HepG2 (cell line): ENCODE results near the gene ANXA11. TPM values are rescaled to one million over a fixed set of nuclear protein-coding genes. Genes with fewer than 3 reads are reported as not detected.

Source experiments
- ATAC-seq: fragments of 200-7000 bp; cut with Tn5 transposase; 3 replicates; pipeline ENCODE4 v1.9.1; 2020; ENCODE audit warnings: mild to moderate bottlenecking, moderate library complexity
- BruUV-seq: library from RNA; stranded (reverse); fragments of 400-500 nt; replicated peaks from 2 replicates; lab custom pipeline; 2021; lab: Mats Ljungman, UMichigan
- CTCF ChIA-PET: fragments of 300-600 bp; formaldehyde crosslinking; extraction: SDS; loops from one replicate; lab custom pipeline; 2021; ENCODE audit warnings: low total read pairs, inconsistent platforms, low intra/inter-chr PET ratio; lab: Yijun Ruan, JAX
- POLR2A ChIA-PET: fragments of 350-600 bp; sonication (Branson Sonifier 250); formaldehyde crosslinking; loops from one replicate; lab custom pipeline; 2020; ENCODE audit warnings: antibody characterized with exemption, inconsistent platforms; lab: Yijun Ruan, JAX
- DNase-seq: peaks from one replicate; pipeline ENCODE4 v3.0.0-alpha.2; 2015; ENCODE audit warnings: low spot score
- FAIRE-seq: peaks from 3 replicates; lab custom pipeline; 2011; peaks lifted over from hg19 to GRCh38; lab: Jason Lieb, UNC
- H2AFZ ChIP-seq: one replicate; pipeline ENCODE4 v1.6.1; 2011; ENCODE audit warnings: low read length, inconsistent platforms
- H3K27ac ChIP-seq: fragments of 300-600 bp; 3 replicates; pipeline ENCODE4 v1.8.0; 2011; ENCODE audit warnings: mixed run types, mild to moderate bottlenecking, mixed read lengths, low read length, inconsistent platforms; ENCODE audit not compliant: insufficient read depth; ENCODE audit errors: extremely low read length
- H3K27me3 ChIP-seq, 2 experiments: fragments of 200-600 bp in 1 of 2; 2 replicates in 1 of 2; 3 replicates in 1 of 2; pipeline versions ENCODE4 v1.6.0 to v1.8.0; 2011; ENCODE audit warnings: low read length in 2 of 2, mild to moderate bottlenecking in 2 of 2, moderate library complexity in 2 of 2, inconsistent platforms in 1 of 2; ENCODE audit not compliant: insufficient read depth in 2 of 2, control insufficient read depth in 1 of 2
- H3K36me3 ChIP-seq, 2 experiments: fragments of 200-600 bp in 1 of 2; replicated peaks in 1 of 2; 2 replicates in 1 of 2; 3 replicates in 1 of 2; pipeline versions ENCODE4 v1.5.1 to v1.8.0; 2011; ENCODE audit warnings: low read length in 2 of 2, inconsistent platforms in 1 of 2; ENCODE audit not compliant: insufficient read depth in 2 of 2, control insufficient read depth in 1 of 2
- H3K4me1 ChIP-seq: 2 replicates; pipeline ENCODE4 v1.5.1; 2012; ENCODE audit warnings: low read length, inconsistent platforms; ENCODE audit not compliant: insufficient read depth
- H3K4me2 ChIP-seq: 2 replicates; pipeline ENCODE4 v1.6.0; 2011; ENCODE audit warnings: low read depth, low read length, inconsistent platforms
- H3K4me3 ChIP-seq, 3 experiments: fragments of 200-600 bp in 1 of 3; sonication (generic), shearing (Covaris generic) in 1 of 3; replicated peaks in 1 of 3; 2 replicates each; pipeline ENCODE4 v1.5.1; 2011 to 2016; ENCODE audit warnings: low read length in 3 of 3, inconsistent platforms in 2 of 3, low read depth in 2 of 3, mild to moderate bottlenecking in 2 of 3, control low read depth in 1 of 3, mixed read lengths in 1 of 3; ENCODE audit not compliant: insufficient read depth in 1 of 3
- H3K79me2 ChIP-seq: one replicate; pipeline ENCODE4 v1.6.1; 2011; ENCODE audit warnings: low read length, inconsistent platforms; ENCODE audit not compliant: insufficient read depth
- H3K9ac ChIP-seq: 2 replicates; pipeline ENCODE4 v1.6.0; 2011; ENCODE audit warnings: mild to moderate bottlenecking, low read depth, low read length, inconsistent platforms; ENCODE audit not compliant: insufficient read depth
- H3K9me3 ChIP-seq: 2 replicates; pipeline ENCODE4 v1.5.1; 2012; ENCODE audit warnings: mild to moderate bottlenecking, low read length
- H4K20me1 ChIP-seq: 2 replicates; pipeline ENCODE4 v1.6.0; 2011; ENCODE audit warnings: inconsistent platforms, mild to moderate bottlenecking, low read length, moderate library complexity; ENCODE audit not compliant: insufficient read depth
- CBX2 ChIP-seq, 2 experiments: fragments of 200-600 bp in 1 of 2; sonication (generic); formaldehyde crosslinking in 1 of 2; IDR thresholded peaks; 2 replicates each; pipeline versions ENCODE4 v1.7.0 to v1.8.1; 2018 to 2022; ENCODE audit warnings: low read depth in 2 of 2, low read length in 1 of 2, mild to moderate bottlenecking in 1 of 2, missing genetic modification reagents in 1 of 2
- CREB1 ChIP-seq, 2 experiments: fragments of 450-650 bp in 1 of 2; IDR thresholded peaks; 2 replicates each; pipeline ENCODE4 v1.6.1; 2016 to 2017; ENCODE audit warnings: control low read depth in 1 of 2, mild to moderate bottlenecking in 1 of 2, missing compliant biosample characterization in 1 of 2, missing genetic modification characterization in 1 of 2
- CTCF ChIP-seq: sonication (generic); formaldehyde crosslinking; IDR thresholded peaks from 2 replicates; pipeline ENCODE4 v1.5.0; 2020; ENCODE audit warnings: mild to moderate bottlenecking, missing genetic modification reagents, moderate library complexity
- EP300 ChIP-seq, 3 experiments: sonication (generic) in 1 of 3; formaldehyde crosslinking in 1 of 3; IDR thresholded peaks; 2 replicates each; pipeline versions ENCODE4 v1.5.1 to v1.6.1; 2011 to 2020; ENCODE audit warnings: low read depth in 2 of 3, low read length in 2 of 3, borderline replicate concordance in 1 of 3, improper control_type of control experiment in 1 of 3, mild to moderate bottlenecking in 1 of 3, missing genetic modification reagents in 1 of 3, moderate library complexity in 1 of 3
- GRHL1 ChIP-seq: sonication (generic); formaldehyde crosslinking; conservative IDR thresholded peaks from 2 replicates; pipeline ENCODE4 v1.8.0; 2022; ENCODE audit warnings: missing genetic modification reagents
- PCBP2 ChIP-seq: fragments of 200-400 bp; formaldehyde crosslinking; optimal IDR thresholded peaks from 2 replicates; pipeline ENCODE3; 2018; ENCODE audit warnings: low read length, low read depth; ENCODE audit not compliant: poor library complexity, severe bottlenecking
- STAG1 ChIP-seq: sonication (generic); formaldehyde crosslinking; IDR thresholded peaks from 2 replicates; pipeline ENCODE4 v1.4.0; 2020; ENCODE audit warnings: missing genetic modification reagents
- ZNF33A ChIP-seq: sonication (generic); formaldehyde crosslinking; IDR thresholded peaks from 2 replicates; pipeline ENCODE4 v1.5.1; 2020; ENCODE audit warnings: missing genetic modification reagents, mild to moderate bottlenecking, moderate library complexity, borderline replicate concordance
- ZNF432 ChIP-seq: sonication (generic); formaldehyde crosslinking; IDR thresholded peaks from 2 replicates; pipeline ENCODE4 v1.5.0; 2020; ENCODE audit warnings: missing genetic modification reagents, mild to moderate bottlenecking, borderline replicate concordance
- ZNF883 ChIP-seq: sonication (generic); formaldehyde crosslinking; IDR thresholded peaks from 2 replicates; pipeline ENCODE4 v1.5.1; 2020; ENCODE audit warnings: mild to moderate bottlenecking, missing genetic modification reagents; ENCODE audit errors: not compliant biosample characterization
- WGBS: methylation state at CpG from one replicate; pipeline ENCODE4 v1.1.6; 2017; ENCODE audit warnings: low lambda C conversion rate; 5-methylcytosine and 5-hydroxymethylcytosine counted together
- in situ Hi-C: cut with HindIII; loops from 2 replicates; pipeline ENCODE4 v1.10.0; 2017; ENCODE audit warnings: low pct_unique_long_range_greater_than_20kb; ENCODE audit not compliant: extremely low pct_ligation_motif_present
- intact Hi-C: fragments of 100-400 bp; cut with micrococcal nuclease; formaldehyde crosslinking; loops from one replicate; pipeline ENCODE4 v1.10.0; 2022; ENCODE audit not compliant: unreplicated experiment
- polyA plus RNA-seq, 8 experiments: library from polyadenylated mRNA; depleted of rRNA in 3 of 8; stranded (reverse) in 7 of 8; unstranded in 1 of 8; fragments of >200 nt; fragmentation: Illumina TruSeq in 4 of 8; extraction: Trizol in 4 of 8; gene quantifications; 2 replicates each; pipeline versions ENCODE4 v1.2.1 to v1.2.3, GENCODE V29; 2011 to 2016; ENCODE audit warnings: low read depth in 4 of 8, missing spikeins in 1 of 8, mixed read lengths in 1 of 8; ENCODE audit not compliant: insufficient read depth in 1 of 8
- total RNA-seq, 5 experiments: library from RNA; depleted of rRNA; stranded (reverse); fragments of >200 nt; fragmentation: Illumina TruSeq; extraction: Trizol; gene quantifications; 2 replicates each; pipeline ENCODE4 v1.2.3, GENCODE V29; 2016; ENCODE audit warnings: low read depth in 1 of 5
- TF ChIP-seq, protein P1 (sequence below): IDR thresholded peaks from 2 replicates; pipeline ENCODE4 v1.6.1; 2016; ENCODE audit warnings: missing compliant biosample characterization, missing genetic modification reagents, borderline replicate concordance
- TF ChIP-seq, protein P2 (sequence below): sonication (generic); formaldehyde crosslinking; IDR thresholded peaks from 2 replicates; pipeline ENCODE4 v1.4.0; 2020; ENCODE audit warnings: missing genetic modification reagents, mild to moderate bottlenecking, borderline replicate concordance

The ANXA11 gene
- total and polyA plus RNA-seq, 2 of the 13 experiments (the other 11 are each of a cell fraction or from before 2014, with no cell fraction given), result 30.6 to 51.5 TPM

DNA sequence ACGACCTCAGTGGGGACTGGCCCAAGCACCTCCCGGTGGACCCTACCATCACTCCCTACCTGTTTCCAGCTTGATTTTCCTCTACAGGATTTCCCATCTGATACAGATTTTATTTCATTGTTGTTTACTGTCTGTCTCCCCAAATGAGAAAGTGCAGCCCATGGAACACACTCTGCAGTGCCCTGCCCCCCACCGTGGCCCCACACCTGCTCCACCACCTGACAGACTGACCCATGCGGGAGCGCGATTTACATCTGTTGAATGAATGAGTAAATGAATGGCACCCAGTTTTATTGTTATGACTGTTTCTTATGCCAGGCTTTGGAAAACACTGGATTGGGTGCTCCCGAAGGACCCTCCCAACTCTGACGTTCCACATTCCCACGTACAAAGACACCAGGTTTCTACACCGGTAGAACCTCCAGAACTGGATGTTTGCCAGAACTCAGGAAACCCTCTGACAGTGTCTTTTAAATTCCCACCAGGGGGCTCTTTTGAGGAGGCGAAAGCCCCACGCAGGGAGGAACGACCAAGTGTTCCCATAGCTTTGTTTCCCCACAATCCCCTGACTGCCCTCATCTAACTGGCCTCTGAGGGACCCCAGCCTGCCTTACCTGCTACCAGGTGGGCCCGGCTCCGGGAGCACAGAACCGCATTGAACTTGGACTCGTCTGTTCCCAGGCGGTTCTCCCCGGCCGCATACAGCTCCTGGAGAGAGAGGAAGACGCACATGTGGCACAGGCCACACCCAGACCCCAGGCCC is 43.8 kb downstream of the ANXA11 start:
- H3K9ac ChIP-seq, result no peak overlapping the region
- no peaks in the 10 kb centered on the region for H4K20me1 ChIP-seq
- CTCF ChIA-PET, result interaction anchor here (0.9 to 2.1 kb wide), 2 partner anchors 17 to 61 kb away, joined by 4 to 10 read pairs; no protein-coding TSS in a partner anchor
- ATAC-seq (peak; percentile 45; the same call in 2 of the 3 replicates), FAIRE-seq (no peak), DNase-seq (peak; percentile 55)
- H3K4me3 ChIP-seq, result no peak overlapping the region
- in situ Hi-C loops, result no loop called here
- intact Hi-C loops, result loop anchor here (1.0 kb wide), 1 partner anchor 42 kb away; no protein-coding TSS in a partner anchor
- BruUV-seq, result no TSS peak
- peaks cover 14 to 64% of the 10 kb centered on the region in 2 experiments; a peak in 4 of 5 replicates for H3K36me3 ChIP-seq
- no peaks in the 10 kb centered on the region for H3K27me3 ChIP-seq
- H3K4me1 ChIP-seq, result no peaks in the 10 kb centered on the region
- POLR2A ChIA-PET, result no interaction called here
- no peak overlapping the region for H3K27ac ChIP-seq
- no peak overlapping the region for H3K4me2 ChIP-seq
- 91% methylated on average over 13 of the region's 21 CpGs for WGBS
- no peak overlapping the region for H2AFZ ChIP-seq
- no peaks in the 10 kb centered on the region for H3K9me3 ChIP-seq
- H3K79me2 ChIP-seq, result no peaks in the 10 kb centered on the region
- TF ChIP-seq EP300 (IDR thresholded peaks at IDR 0.05; ENCODE audit: low read depth in 2 of 2, low read length in 2 of 2), result no peak
- no peak for TF ChIP-seq EP300 (CRISPR knock-in tag; IDR thresholded peaks at IDR 0.05; ENCODE audit: borderline replicate concordance)
- TF ChIP-seq ZNF432 (CRISPR knock-in tag), result no peak
- TF ChIP-seq PCBP2, result no peak
- no peak for TF ChIP-seq ZNF33A (CRISPR knock-in tag)
- TF ChIP-seq STAG1 (CRISPR knock-in tag), result peak; percentile 39
- no peak for TF ChIP-seq CBX2 (IDR thresholded peaks at IDR 0.05; ENCODE audit: low read depth, low read length)
- no peak for TF ChIP-seq CBX2 (CRISPR knock-in tag; IDR thresholded peaks at IDR 0.05; ENCODE audit: low read depth)
- TF ChIP-seq GRHL1, result no peak
- TF ChIP-seq, protein P1, sequence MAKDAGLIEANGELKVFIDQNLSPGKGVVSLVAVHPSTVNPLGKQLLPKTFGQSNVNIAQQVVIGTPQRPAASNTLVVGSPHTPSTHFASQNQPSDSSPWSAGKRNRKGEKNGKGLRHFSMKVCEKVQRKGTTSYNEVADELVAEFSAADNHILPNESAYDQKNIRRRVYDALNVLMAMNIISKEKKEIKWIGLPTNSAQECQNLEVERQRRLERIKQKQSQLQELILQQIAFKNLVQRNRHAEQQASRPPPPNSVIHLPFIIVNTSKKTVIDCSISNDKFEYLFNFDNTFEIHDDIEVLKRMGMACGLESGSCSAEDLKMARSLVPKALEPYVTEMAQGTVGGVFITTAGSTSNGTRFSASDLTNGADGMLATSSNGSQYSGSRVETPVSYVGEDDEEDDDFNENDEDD (CRISPR knock-in tag), result no peak
- TF ChIP-seq ZNF883 (CRISPR knock-in tag), result no peak
- TF ChIP-seq CREB1 (IDR thresholded peaks at IDR 0.05), result no peak
- TF ChIP-seq CREB1 (CRISPR knock-in tag; IDR thresholded peaks at IDR 0.05), result no peak
- TF ChIP-seq, protein P2, sequence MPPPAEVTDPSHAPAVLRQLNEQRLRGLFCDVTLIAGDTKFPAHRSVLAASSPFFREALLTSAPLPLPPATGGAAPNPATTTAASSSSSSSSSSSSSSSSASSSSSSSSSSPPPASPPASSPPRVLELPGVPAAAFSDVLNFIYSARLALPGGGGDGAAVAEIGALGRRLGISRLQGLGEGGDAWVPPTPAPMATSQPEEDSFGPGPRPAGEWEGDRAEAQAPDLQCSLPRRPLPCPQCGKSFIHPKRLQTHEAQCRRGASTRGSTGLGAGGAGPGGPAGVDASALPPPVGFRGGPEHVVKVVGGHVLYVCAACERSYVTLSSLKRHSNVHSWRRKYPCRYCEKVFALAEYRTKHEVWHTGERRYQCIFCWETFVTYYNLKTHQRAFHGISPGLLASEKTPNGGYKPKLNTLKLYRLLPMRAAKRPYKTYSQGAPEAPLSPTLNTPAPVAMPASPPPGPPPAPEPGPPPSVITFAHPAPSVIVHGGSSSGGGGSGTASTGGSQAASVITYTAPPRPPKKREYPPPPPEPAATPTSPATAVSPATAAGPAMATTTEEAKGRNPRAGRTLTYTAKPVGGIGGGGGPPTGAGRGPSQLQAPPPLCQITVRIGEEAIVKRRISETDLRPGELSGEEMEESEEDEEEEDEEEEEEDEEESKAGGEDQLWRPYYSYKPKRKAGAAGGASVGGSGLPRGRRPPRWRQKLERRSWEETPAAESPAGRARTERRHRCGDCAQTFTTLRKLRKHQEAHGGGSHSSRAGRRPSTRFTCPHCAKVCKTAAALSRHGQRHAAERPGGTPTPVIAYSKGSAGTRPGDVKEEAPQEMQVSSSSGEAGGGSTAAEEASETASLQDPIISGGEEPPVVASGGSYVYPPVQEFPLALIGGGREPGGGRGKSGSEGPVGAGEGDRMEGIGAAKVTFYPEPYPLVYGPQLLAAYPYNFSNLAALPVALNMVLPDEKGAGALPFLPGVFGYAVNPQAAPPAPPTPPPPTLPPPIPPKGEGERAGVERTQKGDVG (CRISPR knock-in tag), result no peak
- TF ChIP-seq CTCF, result 0 out of 2 replicates have a peak, but pooled peaks have one; percentile 22
